ENCODE measurements around the gene PRUNE2.

PRUNE2 gene

DNA sequence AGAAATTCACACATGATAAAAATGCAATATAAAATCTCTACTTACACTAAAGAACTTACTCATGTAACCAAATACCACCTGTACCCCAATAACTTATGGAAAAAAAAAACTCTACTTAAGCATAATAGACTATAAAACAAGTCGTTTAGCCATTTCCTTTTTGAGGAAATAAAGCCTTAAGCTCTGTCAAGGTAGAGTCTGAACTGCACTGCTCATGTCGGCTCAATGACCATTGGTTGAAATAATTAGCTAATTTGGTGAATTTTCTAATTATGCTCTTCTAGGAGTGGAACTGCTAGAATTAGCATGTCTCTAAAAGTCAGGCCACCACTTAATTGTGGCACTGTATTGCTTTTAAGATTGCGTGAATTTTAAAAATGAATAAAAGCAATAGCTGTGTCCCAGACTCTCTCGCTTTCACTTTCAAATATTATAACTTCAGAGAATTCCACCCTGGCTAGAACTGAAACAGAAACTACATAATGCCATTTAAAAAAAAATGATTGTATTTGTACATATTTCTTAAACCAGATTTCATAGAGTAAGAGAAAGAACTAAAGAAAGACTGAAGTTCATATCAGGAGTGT lies 254.7 kb downstream of the PRUNE2 start:
- no peak for DNase-seq

DNA sequence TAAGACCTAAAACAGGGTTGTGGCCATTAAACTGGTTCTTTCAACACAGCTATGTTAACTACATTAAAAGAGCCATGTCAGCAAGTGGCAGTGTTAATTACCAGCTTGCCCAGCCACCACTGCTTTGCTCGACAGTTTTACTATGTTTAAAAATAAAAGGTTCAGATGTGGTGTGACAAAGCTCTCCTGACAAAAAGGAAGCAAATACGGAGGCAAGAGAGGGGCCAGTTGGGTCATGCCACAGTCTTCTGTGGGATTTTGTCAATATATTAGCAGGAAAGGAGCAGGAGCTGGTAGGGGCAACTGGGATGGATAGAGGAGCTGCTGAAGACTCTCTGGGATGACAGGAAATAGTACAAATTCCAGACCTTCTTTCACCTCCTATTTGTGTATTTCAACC lies 255.2 kb downstream of the PRUNE2 start:
- no peak for DNase-seq

DNA sequence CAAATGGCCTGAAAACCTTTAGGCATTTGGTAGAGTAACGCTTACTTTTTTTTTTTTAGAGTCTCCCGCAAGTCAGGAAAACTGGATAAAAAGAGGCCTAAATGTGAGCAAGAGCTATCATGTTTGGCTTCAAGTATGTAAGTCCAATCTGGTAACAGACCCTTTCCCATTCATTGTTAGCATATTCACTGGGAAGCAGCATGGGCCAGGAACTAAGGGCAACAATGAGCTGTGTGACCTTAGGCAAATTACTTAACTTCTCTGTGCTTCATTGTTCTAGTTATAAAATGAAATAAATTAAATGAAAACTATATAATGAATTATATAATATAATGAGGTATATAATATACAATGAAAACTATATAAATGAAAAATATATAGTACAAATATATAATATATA lies 256.0 kb downstream of the PRUNE2 start:
- DNase-seq: no peak

DNA sequence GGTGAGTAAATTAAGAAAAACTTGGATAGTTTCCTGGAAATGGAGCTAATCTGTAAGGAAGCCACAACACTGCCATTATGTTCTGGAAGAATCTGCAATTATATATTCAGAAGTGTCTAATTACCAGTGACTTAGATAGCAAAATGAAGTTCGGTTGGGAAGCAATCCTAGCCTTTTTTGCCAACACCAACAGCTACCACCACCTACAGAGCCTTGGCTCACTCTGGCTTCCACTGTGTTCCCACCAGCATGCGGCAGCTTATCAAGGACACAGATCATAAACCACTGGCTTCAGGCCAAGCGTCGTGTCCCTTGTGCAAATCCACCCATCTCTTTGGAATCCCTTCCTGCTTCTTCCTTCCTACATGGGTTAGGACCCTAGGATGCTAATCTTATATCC lies 259.7 kb downstream of the PRUNE2 start:
- no peak for DNase-seq

DNA sequence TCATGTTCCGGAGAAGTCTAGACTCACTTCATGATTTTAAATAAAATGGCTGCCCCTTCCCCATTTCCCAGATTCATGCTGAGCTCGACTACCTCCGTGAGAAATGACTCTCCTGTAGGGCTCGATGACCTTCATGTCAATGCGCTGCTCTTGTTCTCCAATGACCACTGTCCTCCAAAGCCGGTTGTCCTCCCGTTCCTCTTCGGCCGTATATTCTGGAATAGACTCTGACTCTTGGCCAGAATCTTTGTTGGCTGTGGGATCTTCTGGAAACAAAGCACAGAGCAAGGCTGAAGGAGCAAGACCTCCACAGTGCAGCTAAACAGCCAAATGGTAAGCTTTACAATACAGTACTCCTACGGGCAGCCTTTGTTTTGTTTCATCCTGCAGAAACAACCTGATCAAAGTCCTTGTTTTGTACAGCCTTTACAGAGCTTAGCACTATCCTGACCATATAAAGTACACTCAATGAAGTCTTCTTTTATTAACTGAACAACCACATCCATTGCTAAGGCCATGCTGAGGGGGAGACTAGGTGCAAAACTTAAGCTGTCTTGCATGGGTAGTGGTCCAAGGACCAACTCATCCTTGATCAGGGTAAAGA lies 261.2 kb downstream of the PRUNE2 start:
- DNase-seq: no peak

DNA sequence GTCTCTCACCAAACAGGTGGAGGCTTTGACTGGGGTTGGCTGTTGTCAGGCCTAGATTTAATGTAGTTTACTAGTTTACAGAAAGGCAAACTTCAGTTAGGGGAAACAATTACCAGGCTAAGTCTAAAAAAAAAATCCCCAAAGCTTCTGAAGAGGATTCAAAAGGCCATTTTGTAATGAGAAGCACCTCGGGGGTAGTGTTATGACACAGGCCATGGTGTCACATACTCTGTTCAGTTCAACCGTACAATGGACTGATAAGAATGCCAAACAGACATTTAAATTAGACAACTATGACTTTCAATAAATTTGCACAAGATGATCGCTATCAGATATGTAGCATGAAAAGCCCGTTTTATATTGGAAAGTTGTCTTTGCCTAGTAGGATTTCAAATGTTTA lies 261.7 kb downstream of the PRUNE2 start:
- DNase-seq: no peak

DNA sequence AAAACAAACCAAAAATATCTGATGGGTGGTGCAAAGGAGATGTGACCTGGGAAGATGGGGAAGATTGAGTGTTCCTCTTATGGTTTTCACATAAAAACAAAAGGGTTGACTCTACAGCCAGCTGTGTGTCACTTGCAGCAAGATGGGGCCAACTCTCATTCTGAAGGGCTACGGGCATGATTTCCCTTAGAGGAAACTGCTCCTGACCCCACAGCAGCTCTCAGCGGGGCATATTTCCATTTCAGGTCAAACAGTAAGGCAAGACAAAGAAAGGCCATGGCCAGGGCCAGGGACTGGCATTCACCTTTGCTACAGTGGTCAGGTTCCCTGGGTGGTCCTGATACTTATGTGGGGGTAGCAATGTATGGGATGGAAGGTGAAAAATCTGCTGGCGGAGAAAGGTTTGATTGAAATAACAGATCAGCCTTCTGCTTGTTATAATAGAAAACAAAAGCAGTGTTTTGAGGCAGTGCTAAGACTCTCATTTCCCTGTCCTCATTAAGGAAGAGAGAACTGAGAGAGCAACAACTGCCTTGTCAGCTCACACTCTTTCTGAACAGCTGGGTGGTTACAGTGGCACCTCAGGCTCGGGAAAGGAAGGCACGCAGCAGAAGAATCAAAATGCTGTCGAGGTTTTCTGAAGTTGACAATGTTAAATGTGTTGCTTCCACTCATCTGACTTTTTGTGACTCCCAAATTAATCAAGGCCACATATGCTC lies 262.4 kb downstream of the PRUNE2 start:
- no peak for DNase-seq

DNA sequence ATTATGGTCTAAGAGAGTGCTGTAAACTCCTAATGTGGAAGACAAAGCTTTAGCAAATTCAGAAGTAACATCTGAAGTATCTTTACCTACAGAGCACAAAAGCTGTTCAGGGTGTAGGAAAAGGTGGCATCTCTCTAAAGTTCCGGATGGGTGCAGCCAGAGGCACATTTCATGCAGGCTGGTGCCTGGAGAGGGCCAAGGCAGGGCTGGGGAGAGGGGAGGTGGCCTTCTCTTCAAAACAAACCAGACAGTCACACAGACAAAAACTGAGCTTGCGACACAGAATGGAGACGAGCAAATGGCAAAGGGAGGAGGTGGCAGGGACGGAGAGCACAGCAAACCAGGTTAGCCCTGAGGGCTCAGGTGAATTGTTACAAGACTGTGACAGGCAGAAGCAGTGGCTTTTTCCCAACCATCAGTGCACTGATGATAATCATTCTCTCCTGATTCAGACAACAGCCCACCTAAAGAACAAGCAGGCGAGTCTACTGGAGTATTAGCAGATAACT lies 263.2 kb downstream of the PRUNE2 start:
- no peak for DNase-seq

DNA sequence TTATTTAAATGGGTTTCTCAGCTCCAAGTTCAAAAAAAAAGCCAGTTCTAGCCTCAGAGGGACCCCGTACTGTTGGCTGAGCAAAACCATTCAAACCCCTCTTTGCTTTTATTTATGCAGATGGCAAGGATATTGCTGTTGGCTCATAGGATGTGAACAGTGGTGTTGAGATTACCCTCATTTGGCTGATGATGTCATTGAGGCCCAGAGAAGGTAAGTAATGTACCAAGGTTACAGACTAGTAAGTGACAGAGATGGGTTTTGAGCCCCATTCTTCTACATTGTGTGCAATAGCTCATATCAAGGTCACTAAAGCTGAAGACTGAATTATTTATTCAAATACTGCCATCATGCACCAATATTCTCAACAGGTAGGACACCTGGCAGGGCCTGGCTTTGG lies 263.8 kb downstream of the PRUNE2 start:
- DNase-seq: no peak

DNA sequence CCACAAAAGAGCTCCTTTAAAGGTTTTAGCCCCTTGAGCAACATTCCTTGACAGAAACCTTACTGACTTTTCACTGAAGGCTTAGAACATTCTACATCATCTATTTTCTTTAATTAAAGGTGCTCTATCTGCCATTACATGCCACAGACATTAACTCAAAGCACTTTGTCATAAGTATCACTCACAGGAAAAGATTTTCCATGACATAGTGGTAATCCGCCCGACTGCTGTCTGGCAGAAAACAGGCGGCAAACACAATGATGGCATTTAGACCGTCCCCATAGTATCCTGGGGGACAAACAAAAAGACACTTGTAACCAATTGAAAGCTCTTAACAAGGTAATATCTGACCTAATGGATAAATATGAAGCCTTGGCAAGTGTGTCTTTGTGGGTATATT lies 267.9 kb downstream of the PRUNE2 start:
- no peak for DNase-seq

DNA sequence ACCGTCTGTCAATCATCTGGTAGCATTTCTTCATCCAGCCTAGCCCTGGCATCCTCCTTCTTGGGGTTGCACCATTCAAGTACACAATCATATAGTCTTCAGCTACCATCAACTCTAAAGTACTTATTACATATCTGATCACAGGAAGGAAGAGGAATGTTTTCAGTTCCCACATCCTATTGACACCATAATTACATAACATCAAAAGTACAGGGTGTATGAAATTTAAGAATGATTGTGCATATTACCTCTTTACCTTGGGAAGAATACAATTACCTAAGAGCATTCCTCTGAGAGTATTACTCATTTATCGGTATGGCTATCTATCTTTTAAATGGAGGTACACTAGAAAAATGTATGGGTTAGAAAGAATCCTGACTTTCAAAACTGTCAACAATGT lies 268.5 kb downstream of the PRUNE2 start:
- no peak for DNase-seq

DNA sequence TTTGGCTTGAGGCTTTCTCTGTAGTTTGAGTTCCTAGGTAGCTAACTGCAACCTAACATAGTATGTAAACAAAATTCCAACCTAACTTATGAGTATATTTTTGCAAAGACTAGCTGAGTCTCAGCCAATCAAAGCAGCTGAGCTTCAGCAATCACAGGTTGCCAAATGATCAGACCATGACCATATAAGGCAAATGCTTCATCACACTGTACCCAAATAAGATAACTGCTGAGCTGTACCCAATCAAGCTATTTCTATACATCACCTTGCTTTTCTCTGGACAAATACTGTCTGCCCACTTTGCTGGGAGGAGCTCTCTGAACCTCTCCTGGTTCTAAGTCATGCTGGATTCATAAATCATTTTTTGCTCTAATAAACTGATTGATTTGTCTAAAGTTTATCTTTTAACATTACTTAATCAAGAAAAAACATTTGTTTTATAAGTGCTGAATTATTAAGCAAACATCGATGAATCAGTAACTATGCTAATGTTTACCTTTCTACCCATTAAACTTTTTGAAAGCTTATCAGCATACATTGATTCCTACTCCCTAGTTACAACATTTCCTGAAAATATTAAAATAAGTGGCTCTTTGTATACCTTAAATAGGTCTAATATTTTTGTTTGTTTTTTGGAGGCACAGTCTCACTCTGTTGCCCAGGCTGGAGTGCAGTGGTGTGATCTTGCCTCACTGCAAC lies 271.4 kb downstream of the PRUNE2 start:
- DNase-seq: no peak

DNA sequence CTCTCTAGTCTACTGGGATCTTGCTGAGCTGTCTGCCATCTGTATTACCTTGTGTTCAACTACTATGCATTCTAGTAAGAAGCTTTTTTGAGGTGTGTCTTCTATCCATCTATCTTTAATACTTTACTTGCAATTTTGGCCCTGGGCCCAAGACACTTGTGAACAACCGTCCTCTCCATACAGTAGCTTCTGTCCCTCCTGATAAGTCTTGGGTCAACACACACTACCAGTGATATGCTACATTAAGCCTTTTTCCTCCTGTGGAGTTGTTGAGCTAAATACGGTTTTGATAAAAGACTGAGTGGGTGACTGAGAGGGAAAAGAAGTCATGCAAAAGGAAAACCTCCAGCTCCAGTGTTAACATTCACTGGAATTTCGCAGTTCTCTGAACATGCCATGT lies 275.0 kb downstream of the PRUNE2 start:
- no peak for DNase-seq

DNA sequence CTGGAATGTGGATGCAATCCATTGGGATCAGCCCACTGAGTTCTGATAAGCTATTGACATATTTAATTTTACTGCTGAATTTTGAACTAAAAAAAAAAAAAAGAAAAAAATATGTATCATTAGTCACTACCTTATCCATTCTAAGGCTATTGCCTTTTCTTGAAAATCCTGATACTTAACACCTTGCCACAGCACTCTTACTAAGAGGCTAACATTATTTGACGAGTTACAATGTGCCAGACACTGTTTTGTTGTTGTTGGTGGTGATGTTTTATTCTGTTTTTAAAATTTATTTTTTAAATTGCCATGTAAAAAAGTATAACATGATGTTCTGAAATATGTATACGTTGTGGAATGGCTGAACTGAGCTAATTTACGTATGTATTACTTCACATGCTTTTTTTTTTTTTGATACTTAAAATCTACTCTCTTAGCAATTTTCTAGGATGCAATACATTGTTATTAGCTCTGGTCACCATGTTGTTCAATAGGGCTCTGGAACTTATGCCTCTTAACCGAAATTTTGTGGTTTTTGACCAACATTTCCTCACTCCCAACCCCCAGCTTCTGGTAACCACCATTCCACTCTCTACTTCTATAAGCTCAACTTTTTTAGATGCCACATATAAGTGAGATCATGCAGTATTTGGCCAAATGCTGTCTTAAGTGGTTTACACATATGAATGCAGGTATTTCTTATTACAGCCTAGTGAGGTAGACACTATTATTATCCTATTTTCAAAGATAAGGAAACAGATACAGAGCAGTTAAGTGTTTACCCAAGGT lies 276.5 kb downstream of the PRUNE2 start:
- DNase-seq: no peak

DNA sequence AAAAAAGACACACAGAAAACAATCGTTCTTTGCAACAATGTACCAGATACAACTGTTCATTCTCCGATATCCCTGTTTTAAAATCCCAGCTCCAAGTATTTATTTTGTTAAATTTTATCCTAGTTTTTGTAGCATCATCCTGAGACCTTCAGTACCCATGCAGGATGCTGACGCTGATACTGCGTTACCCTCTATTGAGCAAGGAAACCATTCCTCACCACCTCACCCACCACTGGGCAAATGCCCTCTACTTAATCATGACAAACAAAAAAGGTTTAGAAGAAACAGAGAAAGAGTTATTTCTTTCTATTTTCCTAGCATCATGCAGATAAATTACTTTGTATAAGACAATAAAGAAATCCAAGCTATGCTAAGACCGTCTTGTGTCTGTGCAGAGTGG lies 277.8 kb downstream of the PRUNE2 start:
- no peak for DNase-seq

DNA sequence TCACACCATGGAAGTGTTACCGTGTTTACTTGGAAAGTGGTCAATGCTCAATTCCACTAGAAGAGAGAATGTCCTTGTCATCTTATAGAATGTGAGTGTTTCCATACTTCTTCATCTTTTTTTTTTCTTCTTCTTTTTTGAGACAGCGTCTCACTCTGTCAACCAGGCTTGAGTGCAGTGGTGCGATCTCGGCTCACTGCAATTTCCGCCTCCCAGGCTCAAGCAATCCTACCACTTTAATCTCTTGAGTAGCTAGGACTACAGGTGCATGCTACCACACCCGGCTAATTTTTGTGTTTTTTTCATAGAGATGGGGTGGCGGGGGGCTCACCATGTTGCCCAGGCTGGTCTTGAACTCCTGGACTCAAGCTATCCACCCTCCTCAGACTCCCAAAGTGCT lies 278.9 kb downstream of the PRUNE2 start:
- no peak for DNase-seq

DNA sequence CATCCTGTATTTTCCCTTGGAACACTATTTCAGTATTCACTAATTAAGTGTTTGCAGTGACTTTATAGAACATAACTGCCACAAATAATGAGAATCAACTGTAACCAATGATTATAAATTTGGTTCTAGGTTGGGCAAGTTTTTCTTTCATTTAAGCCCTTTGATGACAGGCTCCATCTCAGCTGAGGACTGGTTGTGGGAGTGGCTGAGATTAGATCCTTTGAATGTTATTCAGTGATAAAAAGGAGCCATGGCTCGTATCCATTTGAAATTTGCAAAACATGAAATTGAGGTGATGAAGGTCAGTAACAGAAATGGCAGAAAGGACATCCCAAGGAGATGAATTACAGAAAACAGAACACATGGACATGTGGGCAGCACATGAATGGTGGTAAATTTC lies 279.8 kb downstream of the PRUNE2 start:
- no peak for DNase-seq

DNA sequence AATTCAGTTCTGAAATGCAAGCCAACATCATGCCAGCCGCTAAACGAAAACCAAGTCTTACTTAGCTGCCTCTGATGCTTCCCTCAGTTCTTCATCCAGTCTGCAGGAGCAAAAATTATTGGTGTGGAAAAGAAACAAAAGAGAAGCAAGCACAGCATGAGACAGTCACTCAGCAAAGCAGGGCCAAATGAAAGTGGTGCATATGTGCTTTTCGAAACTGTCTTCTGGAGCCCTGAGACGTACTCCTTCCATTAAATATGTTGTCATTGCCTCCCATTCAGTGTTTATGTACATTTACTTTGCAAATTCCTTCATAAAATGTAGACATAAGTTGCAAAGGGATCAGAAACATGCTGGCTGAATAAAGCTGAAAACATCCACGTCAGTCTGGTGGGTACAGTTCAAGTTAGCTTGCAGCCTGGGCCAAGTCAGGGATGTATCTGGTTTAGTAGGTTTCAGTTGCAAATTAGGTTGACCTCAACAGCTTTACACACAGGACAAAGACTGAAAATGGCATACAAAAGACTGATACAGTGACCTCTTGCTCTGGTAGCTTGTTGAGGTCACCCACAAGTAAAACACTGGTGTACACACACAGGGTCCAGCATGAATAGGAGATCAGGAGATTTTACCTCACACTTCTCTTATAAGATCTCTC lies 281.4 kb downstream of the PRUNE2 start:
- no peak for DNase-seq

DNA sequence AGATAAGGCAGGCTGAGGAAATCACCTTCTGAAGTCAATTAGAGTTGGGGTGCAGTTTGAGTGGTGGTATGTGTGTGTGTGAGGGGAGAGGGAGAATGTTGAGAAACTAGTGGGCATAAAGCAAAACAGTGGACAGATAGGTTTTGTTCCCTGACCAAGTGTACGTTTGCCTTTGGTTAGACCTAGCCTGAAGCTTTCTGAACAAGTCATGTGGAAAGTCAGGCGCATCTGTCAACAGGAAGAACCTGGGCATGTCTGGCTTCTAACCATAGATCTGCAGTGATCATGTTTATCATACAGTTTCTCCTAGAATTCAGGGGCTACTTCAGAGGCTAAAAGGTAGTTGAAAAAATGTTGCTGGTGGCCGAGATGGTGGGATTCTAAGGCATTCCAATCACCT lies 284.9 kb downstream of the PRUNE2 start:
- DNase-seq: no peak

DNA sequence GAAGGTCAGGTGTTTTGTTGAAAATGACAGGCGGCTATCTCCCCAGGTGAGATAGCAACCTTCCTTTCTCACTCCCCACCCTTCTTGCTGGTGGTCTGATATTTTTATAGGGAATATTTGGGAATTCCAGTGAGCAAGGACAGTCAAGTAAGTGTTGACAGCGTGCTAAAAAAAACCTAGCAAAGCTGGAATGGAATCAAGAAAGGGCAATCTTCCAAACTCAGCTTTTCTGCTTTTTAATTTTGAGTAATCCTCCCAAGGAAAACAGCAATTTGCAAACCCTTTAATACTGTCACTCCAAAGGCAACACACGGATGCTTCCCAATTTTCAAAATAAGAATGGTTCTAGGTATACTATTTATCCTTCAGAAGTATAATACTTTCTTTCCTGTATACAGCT lies 285.3 kb downstream of the PRUNE2 start:
- no peak for DNase-seq

DNA sequence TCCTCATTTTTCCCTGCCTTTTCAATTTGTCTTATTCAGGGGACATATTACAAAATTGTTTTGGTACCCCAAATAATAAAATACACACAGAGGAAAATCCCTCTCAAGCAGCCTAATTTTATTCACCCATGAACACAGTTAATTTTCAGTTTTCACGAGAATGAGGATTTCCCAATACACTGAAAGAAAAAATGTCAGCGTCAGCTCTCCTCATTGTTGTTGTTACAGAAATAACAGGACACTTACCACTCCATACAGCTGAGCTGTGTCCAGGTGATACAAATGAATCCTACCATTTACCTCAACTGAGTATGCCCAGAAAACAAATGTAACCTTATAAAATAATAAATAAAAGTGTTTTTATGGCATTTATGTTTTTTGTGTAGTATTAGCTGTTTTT lies 286.3 kb downstream of the PRUNE2 start:
- DNase-seq: no peak

DNA sequence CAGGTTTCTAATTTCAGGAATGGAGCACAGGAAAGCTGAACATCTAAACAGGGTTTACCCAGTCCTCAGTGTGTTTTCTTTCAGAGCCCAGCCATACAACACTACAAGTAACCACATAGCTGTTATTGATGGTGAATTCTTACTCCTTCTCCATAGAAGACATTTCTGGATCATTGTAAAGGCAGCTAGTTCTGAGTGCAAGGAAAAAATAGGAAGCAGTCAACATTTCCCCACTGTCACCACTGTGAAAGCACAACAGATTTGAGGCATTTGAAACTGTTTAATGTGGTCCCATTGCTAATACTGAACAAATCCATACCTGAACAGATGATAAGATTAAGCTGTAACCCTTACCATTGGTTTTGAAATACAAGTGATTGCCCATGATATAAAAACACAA lies 286.7 kb downstream of the PRUNE2 start:
- no peak for DNase-seq

DNA sequence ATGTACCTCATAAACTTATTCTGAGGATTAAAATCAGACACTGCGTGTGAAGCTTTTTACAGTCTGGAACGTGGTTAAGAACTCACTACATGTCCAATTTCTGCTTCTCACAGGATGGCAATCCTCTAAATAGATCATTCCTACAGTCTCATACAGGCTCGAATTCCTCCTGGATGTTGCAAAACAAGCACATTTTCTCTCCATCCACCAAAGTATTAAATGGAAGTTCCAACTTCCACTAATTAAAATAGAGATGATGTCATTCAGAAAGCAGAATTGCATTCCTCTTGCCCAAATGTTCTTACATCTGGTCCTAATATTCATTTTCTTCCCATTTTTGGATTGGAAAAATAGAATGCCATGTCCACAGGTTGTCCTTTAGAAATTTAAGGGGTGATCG lies 287.2 kb downstream of the PRUNE2 start:
- no peak for DNase-seq
